ENCODE measurements around the gene TSC2. TPM values are rescaled to one million over a fixed set of nuclear protein-coding genes. Genes with fewer than 3 reads are reported as not detected.
A peak's percentile ranks its signal among the peaks of the same experiment; 100 is the strongest.
"Not testable (repeated sequence)": the region's sequence is repeated elsewhere in the genome, so short reads cannot be mapped to it uniquely, and the experiment has no call there.

The TSC2 gene
- total and polyA plus RNA-seq, 3 experiments from 2014 or later: 46.4 to 86.3 (median 79.3) TPM

DNA sequence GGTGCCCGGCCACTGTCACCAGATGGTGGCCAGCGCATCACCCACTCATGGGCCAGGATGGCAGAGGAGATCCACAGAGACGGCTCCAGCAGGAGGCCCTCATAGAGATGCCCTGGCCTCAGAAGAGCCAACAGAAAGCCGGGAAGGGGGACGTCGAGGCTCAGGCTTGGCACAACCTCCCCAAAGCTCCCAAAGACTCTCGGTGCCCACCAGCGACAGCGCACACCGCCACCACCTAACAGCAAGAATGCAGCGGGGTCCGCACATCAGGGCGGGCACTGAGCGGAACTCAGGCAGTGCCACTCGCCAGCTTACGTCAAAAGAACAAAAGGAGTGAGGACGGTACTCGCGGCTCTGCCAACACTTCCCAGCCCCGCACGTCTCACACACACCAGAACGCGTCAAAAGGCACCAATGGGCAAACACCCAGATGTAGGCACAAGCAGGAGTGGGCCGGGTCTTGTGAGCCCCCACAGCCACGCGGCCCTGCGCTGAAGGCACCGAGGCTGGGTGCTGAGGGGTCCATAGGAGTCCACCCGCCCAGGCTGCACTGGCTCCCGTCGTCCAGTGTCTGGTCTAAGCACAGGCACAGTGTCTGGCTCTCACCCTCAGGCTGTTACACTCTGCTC is 79.3 kb downstream of the TSC2 start:
- H3K4me3 Mint-ChIP-seq: peak overlapping the region in 3 of 7 donors; percentile 35 to 64 (median 52)

DNA sequence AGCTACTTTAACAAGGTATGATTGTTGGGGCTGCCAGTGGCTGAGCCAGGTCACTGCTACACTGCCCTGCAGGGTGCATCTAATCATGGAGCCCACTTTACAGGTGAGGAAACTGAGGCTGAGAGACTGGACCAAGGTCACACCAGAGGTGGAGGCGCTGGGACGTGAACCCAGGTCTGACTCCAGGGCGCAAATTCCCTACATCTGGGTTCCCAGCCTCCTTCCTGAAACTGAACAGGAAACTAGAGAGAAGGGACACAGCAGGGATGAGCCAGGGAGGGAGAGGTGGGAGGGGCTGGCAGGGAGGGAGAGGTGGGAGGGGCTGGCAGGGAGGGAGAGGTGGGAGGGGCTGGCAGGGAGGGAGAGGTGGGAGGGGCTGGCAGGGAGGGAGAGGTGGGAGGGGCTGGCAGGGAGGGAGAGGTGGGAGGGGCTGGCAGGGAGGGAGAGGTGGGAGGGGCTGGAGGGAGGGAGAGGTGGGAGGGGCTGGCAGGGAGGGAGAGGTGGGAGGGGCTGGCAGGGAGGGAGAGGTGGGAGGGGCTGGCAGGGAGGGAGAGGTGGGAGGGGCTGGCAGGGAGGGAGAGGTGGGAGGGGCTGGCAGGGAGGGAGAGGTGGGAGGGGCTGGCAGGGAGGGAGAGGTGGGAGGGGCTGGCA is 80.0 kb downstream of the TSC2 start:
- not testable (repeated sequence) for H3K36me3 Mint-ChIP-seq, DNase-seq

More for the DNA sequence above, 79.3 kb downstream of the TSC2 start:
- Mint-ChIP-seq H3K4me1 (peaks cover 11 to 24% (median 13%) of the 10 kb centered on the region in 3 donors), H3K27ac (peak overlapping the region in 5 of 8 donors; percentile 43 to 81 (median 73))
- H3K27me3 Mint-ChIP-seq; H3K4me1 ChIP-seq (ENCODE audit: insufficient read depth, low read length); H3K27ac ChIP-seq (ENCODE audit: low read depth, low read length); H3K36me3 ChIP-seq (ENCODE audit: insufficient read depth, low read length); H3K27me3 ChIP-seq (ENCODE audit: insufficient read depth, low read length, poor library complexity, severe bottlenecking); POLR2A ChIA-PET; H3K4me3 ChIP-seq (ENCODE audit: low read length); H3K36me3 Mint-ChIP-seq; CTCF ChIA-PET; H3K9me3 ChIP-seq (ENCODE audit: low read length); H3K9me3 Mint-ChIP-seq: not testable (repeated sequence)
- peak in 1 of 5 donors; percentile 32 for DNase-seq

DNA sequence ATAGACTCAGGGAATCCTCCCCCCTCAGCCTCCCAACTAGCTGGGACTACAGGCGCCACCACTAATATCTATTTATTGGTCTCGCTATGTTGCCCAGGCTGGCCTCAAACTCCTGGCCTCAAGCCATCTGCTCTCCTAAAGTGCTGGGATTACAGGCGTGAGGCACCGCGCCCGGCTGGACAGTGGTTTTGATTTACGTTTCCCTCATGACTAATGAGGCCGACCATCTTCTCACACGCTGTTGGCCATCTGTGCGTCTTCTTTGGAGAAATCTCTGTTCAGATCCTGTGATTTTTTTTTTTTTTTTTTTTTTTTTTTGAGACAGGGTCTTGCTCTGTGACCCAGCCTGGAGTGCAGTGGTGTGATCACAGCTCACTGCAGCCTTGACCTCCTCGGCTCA is 81.5 kb downstream of the TSC2 start:
- POLR2A ChIA-PET; H3K27me3 Mint-ChIP-seq; H3K36me3 Mint-ChIP-seq; H3K9me3 Mint-ChIP-seq; H3K4me3 ChIP-seq (ENCODE audit: low read length); H3K27me3 ChIP-seq (ENCODE audit: insufficient read depth, low read length, poor library complexity, severe bottlenecking); DNase-seq; H3K36me3 ChIP-seq (ENCODE audit: insufficient read depth, low read length); CTCF ChIA-PET; H3K27ac ChIP-seq (ENCODE audit: low read depth, low read length); H3K4me1 ChIP-seq (ENCODE audit: insufficient read depth, low read length); H3K9me3 ChIP-seq (ENCODE audit: low read length): not testable (repeated sequence)
- H3K4me1 Mint-ChIP-seq: peaks cover 11 to 21% (median 13%) of the 10 kb centered on the region in 3 donors
- peak overlapping the region in 2 of 7 donors; percentile 79 to 81 for H3K4me3 Mint-ChIP-seq
- H3K27ac Mint-ChIP-seq: peak overlapping the region in 1 of 8 donors; percentile 65

More for the DNA sequence above, 80.0 kb downstream of the TSC2 start:
- H3K4me3 ChIP-seq (ENCODE audit: low read length); H3K9me3 Mint-ChIP-seq; H3K27ac ChIP-seq (ENCODE audit: low read depth, low read length); H3K27me3 ChIP-seq (ENCODE audit: insufficient read depth, low read length, poor library complexity, severe bottlenecking); CTCF ChIA-PET; POLR2A ChIA-PET; H3K27me3 Mint-ChIP-seq; H3K9me3 ChIP-seq (ENCODE audit: low read length); H3K4me1 ChIP-seq (ENCODE audit: insufficient read depth, low read length); H3K36me3 ChIP-seq (ENCODE audit: insufficient read depth, low read length): not testable (repeated sequence)
- Mint-ChIP-seq H3K4me3 (peak overlapping the region in 1 of 7 donors; percentile 54), H3K27ac (peak overlapping the region in 1 of 8 donors; percentile 66), H3K4me1 (peaks cover 11 to 21% (median 13%) of the 10 kb centered on the region in 3 donors)

DNA sequence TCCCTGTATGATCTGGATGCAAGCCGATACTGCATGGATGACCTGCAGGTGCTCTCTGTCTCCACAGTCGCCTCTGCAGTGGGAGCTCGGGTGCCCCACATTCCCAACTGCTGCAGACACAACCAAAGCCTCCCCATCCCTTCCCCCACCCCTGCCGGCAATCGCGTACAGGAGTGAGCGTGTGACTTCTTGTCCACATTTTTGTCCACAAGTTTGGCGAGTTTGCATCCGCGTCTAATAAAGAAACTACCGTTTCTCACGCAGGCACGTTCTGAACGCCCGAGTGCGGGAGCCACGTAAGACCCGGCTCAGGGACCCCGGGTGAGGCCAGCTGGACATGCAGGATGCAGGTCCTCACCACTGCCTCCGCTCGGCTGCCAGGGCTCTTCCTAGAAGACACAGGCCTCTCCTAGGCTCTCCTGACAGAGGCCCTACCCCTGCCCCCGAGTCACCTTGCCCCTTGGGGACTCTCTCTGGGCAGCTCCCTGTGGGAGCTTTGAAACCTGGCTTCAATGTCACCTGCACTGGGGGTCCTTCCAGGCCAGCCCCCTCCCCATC is 82.2 kb downstream of the TSC2 start:
- POLR2A ChIA-PET; CTCF ChIA-PET; H3K9me3 Mint-ChIP-seq; H3K27ac ChIP-seq (ENCODE audit: low read depth, low read length); H3K27me3 ChIP-seq (ENCODE audit: insufficient read depth, low read length, poor library complexity, severe bottlenecking); H3K9me3 ChIP-seq (ENCODE audit: low read length); H3K4me3 ChIP-seq (ENCODE audit: low read length); H3K36me3 ChIP-seq (ENCODE audit: insufficient read depth, low read length); H3K4me1 ChIP-seq (ENCODE audit: insufficient read depth, low read length); H3K27me3 Mint-ChIP-seq; DNase-seq; H3K36me3 Mint-ChIP-seq; H3K4me3 Mint-ChIP-seq: not testable (repeated sequence)
- H3K27ac Mint-ChIP-seq: peak overlapping the region in 2 of 8 donors; percentile 61 to 91
- peaks cover 11 to 21% (median 13%) of the 10 kb centered on the region in 3 donors for H3K4me1 Mint-ChIP-seq

DNA sequence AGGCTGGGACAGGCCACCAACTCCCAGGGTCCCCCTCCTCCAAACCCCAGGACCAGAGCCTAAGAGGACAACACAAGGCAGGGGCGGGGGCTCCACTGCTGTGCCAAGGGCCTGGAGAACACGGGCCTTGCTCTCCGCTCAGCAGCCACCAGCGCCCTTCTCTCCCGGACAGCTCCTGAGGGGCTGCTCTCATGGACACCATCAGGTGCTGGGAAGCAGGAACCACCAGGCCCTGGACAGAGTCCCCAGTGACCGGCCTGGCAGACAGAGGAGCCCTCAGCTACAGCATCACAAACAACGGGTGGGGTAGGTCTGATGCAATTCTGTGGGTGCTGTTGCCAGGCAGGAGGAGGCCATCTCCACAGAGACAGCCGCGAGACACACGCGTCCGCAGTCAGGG is 86.0 kb downstream of the TSC2 start:
- H3K27me3 ChIP-seq (ENCODE audit: insufficient read depth, low read length, poor library complexity, severe bottlenecking); CTCF ChIA-PET; H3K27ac Mint-ChIP-seq; H3K9me3 Mint-ChIP-seq; POLR2A ChIA-PET; H3K4me1 Mint-ChIP-seq; H3K4me3 Mint-ChIP-seq; H3K27me3 Mint-ChIP-seq; DNase-seq; H3K36me3 Mint-ChIP-seq; H3K9me3 ChIP-seq (ENCODE audit: low read length); H3K4me1 ChIP-seq (ENCODE audit: insufficient read depth, low read length); H3K27ac ChIP-seq (ENCODE audit: low read depth, low read length); H3K4me3 ChIP-seq (ENCODE audit: low read length); H3K36me3 ChIP-seq (ENCODE audit: insufficient read depth, low read length): not testable (repeated sequence)

DNA sequence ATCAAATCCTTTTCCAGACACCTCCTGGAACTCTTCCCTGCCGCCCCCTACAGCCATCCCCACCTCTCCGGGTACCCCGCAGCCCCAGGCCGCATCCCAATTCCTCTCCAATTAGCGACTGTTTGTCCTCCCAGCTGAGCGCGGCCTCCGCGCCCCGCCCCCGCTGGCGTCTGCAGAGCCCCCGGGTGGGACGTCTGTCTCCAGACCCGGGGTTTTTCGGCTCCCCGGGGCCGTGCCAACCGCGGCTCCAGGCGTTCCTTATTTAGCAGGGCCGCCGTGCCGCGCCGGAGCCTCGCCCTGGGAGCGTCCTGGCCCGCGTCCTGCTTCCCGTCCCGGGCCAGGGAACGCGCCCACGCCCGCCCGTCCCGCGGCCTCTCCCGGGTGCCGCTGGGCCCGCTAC is 87.3 kb downstream of the TSC2 start:
- H3K9me3 Mint-ChIP-seq; H3K36me3 ChIP-seq (ENCODE audit: insufficient read depth, low read length); H3K4me1 ChIP-seq (ENCODE audit: insufficient read depth, low read length); H3K36me3 Mint-ChIP-seq; H3K27ac ChIP-seq (ENCODE audit: low read depth, low read length); H3K4me3 ChIP-seq (ENCODE audit: low read length); CTCF ChIA-PET; H3K4me1 Mint-ChIP-seq; H3K27me3 ChIP-seq (ENCODE audit: insufficient read depth, low read length, poor library complexity, severe bottlenecking); H3K27me3 Mint-ChIP-seq; H3K9me3 ChIP-seq (ENCODE audit: low read length); POLR2A ChIA-PET: not testable (repeated sequence)
- peak overlapping the region in 3 of 8 donors; percentile 54 to 68 (median 66) for H3K27ac Mint-ChIP-seq
- H3K4me3 Mint-ChIP-seq: peak overlapping the region; percentile 58 to 86 (median 74)
- peak in 1 of 5 donors; percentile 36 for DNase-seq

DNA sequence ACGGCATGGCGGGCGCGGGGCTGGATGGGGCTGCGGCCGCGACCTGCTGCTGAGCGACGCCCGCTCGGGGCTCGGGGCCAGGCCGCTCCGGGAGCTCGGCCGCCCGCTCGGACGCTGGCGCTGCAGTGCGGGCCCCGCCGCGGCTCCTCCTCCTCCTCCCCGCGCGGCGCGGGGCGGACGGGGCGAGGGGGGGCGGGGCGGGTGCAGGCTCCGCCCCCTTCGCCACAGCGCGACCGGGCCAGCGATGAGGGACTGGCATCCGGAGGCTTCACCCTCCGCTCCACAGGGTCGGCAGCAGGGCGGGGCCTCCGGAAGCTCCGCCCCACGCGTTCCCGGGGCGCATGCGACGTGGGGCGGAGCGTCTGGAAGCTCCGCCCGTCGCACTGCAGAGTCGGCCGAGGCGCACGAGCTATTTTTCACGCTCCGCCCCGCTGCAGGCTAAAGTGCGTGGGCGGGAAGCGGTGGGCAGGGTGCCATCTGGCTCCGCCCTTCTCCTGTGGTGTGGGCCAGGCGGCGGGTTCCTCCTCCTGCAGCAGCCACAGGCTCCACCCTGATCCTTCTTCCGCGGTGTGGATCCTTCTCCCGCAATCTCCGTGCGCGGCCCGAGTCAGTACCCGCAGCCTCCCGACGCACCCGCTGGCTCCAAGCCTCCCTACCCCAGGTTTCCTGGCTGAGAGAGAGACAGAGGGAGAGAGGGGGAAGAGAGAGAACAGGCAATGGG is 88.1 kb downstream of the TSC2 start, which contains the start of gene PKD1:
Gene PKD1, minus strand, starts transcription at position 129 of the 721 bp plus-strand sequence. CDS start 209 bp downstream, outside the sequence.
- Mint-ChIP-seq H3K4me1 (peaks cover 9 to 14% (median 11%) of the 10 kb centered on the region in 3 donors), H3K27ac (peak within 1 kb of the TSS; percentile 24 to 98 (median 93)), H3K4me3 (peak within 1 kb of the TSS; percentile 84 to 96 (median 92))
- H3K36me3 ChIP-seq (ENCODE audit: insufficient read depth, low read length); H3K4me1 ChIP-seq (ENCODE audit: insufficient read depth, low read length); H3K9me3 Mint-ChIP-seq; H3K27me3 Mint-ChIP-seq; H3K36me3 Mint-ChIP-seq; H3K27me3 ChIP-seq (ENCODE audit: insufficient read depth, low read length, poor library complexity, severe bottlenecking); H3K9me3 ChIP-seq (ENCODE audit: low read length): not testable (repeated sequence)
- H3K27ac ChIP-seq (ENCODE audit: low read depth, low read length): peak within 1 kb of the TSS; percentile 38
- H3K4me3 ChIP-seq (ENCODE audit: low read length): peak within 1 kb of the TSS; percentile 28
- ChIA-PET CTCF (interaction anchor here (1.1 to 2.0 kb wide), 3 partner anchors 13 to 113 kb away, joined by 3 to 5 read pairs (median 3); no protein-coding TSS in a partner anchor), POLR2A (interaction anchor here (1.0 kb wide), 1 partner anchor 19 kb away, joined by 7 read pairs; the partner anchor contains the start of gene TRAF7)
- DNase-seq: peak; percentile 97 to 100 (median 99)

Data from CD8-positive, alpha-beta memory T cell (primary cell).